NT2/D1 (cell line): ENCODE results near the gene PPP1R37.

ENCODE experiments used
- DNase-seq: peaks from one replicate; pipeline ENCODE4 v3.0.0-alpha.2; 2011; ENCODE audit warnings: low read depth, low spot score
- H3K27me3 ChIP-seq: 2 replicates; pipeline ENCODE4 v1.6.0; 2011; ENCODE audit warnings: mild to moderate bottlenecking; ENCODE audit not compliant: insufficient read length, insufficient read depth
- H3K36me3 ChIP-seq: 2 replicates; pipeline ENCODE4 v1.6.1; 2011; ENCODE audit warnings: mild to moderate bottlenecking, low read length, mixed read lengths; ENCODE audit not compliant: insufficient read depth, insufficient read length
- H3K4me1 ChIP-seq: 2 replicates; pipeline ENCODE4 v1.5.1; 2011; ENCODE audit not compliant: insufficient read depth, insufficient read length
- H3K4me3 ChIP-seq: 2 replicates; pipeline ENCODE4 v1.5.1; 2011; ENCODE audit warnings: low read depth; ENCODE audit not compliant: insufficient read length
- H3K9ac ChIP-seq: 2 replicates; pipeline ENCODE4 v1.6.0; 2011; ENCODE audit warnings: low read depth; ENCODE audit not compliant: insufficient read length
- H3K9me3 ChIP-seq: 2 replicates; pipeline ENCODE4 v1.5.1; 2011; ENCODE audit warnings: mild to moderate bottlenecking, low read length; ENCODE audit not compliant: insufficient read depth
- SUZ12 ChIP-seq: IDR thresholded peaks from 2 replicates; pipeline ENCODE4 v1.6.1; 2011; ENCODE audit not compliant: insufficient read length, insufficient read depth; ENCODE audit errors: extremely low read depth
- YY1 ChIP-seq: IDR thresholded peaks from 2 replicates; pipeline ENCODE4 v1.6.1; 2011; ENCODE audit not compliant: insufficient read length, insufficient read depth
- ZNF274 ChIP-seq: IDR thresholded peaks from 2 replicates; pipeline ENCODE4 v1.6.1; 2011; ENCODE audit warnings: mild to moderate bottlenecking, low read depth, low read length

Gene PPP1R37

GRCh38 chr19:45178262-45179071 is 85.5 kb downstream of the PPP1R37 start, which contains the start of gene BLOC1S3:
Gene BLOC1S3 (plus strand): TSS chr19:45178784. CDS start chr19:45179297, 513 bp downstream.
- Histone ChIP-seq H3K4me1 (peaks cover 4% of the 10 kb centered on the region), H3K27me3 (no peaks in the 10 kb centered on the region), H3K9me3 (no peaks in the 10 kb centered on the region), H3K4me3 (peak within 1 kb of the TSS; percentile 87), H3K9ac (peak within 1 kb of the TSS; percentile 88), H3K36me3 (peaks cover 8% of the 10 kb centered on the region)
- TF ChIP-seq SUZ12 (no peak), ZNF274 (no peak), YY1 (no peak)
- DNase-seq: peak; percentile 97

- no peak for TF ChIP-seq SUZ12
- TF ChIP-seq YY1: no peak
- no peak for DNase-seq
Measured at GRCh38 chr19:45179072-45179891, 86.3 kb downstream of the PPP1R37 start.

GRCh38 chr19:45179892-45180370 is 87.0 kb downstream of the PPP1R37 start:
- H3K36me3 ChIP-seq: peaks cover 8% of the 10 kb centered on the region
- H3K4me1 ChIP-seq: peaks cover 4% of the 10 kb centered on the region
- TF ChIP-seq ZNF274: no peak
- peak overlapping the region; percentile 75 for H3K4me3 ChIP-seq
- H3K9me3 ChIP-seq: no peaks in the 10 kb centered on the region
- peak overlapping the region; percentile 88 for H3K9ac ChIP-seq
- no peaks in the 10 kb centered on the region for H3K27me3 ChIP-seq
- DNase-seq: no peak

More at GRCh38 chr19:45179072-45179891, 86.3 kb downstream of the PPP1R37 start:
- Histone ChIP-seq H3K4me3 (peak overlapping the region; percentile 75), H3K36me3 (peaks cover 8% of the 10 kb centered on the region), H3K9me3 (no peaks in the 10 kb centered on the region), H3K4me1 (peaks cover 4% of the 10 kb centered on the region), H3K9ac (peak overlapping the region; percentile 88), H3K27me3 (no peaks in the 10 kb centered on the region)

- DNase-seq: no peak
- no peak overlapping the region for H3K9ac ChIP-seq
- H3K9me3 ChIP-seq: no peaks in the 10 kb centered on the region
- no peak for TF ChIP-seq SUZ12
- no peak for TF ChIP-seq ZNF274
- no peak for TF ChIP-seq YY1
- no peaks in the 10 kb centered on the region for H3K27me3 ChIP-seq
- H3K4me3 ChIP-seq: no peak overlapping the region
- peaks cover 4% of the 10 kb centered on the region for H3K4me1 ChIP-seq
- H3K36me3 ChIP-seq: peaks cover 8% of the 10 kb centered on the region
Measured at GRCh38 chr19:45180936-45181335, 88.0 kb downstream of the PPP1R37 start.

GRCh38 chr19:45182758-45183157 is 89.8 kb downstream of the PPP1R37 start:
- Histone ChIP-seq H3K9me3 (no peaks in the 10 kb centered on the region), H3K9ac (no peak overlapping the region), H3K36me3 (peaks cover 8% of the 10 kb centered on the region), H3K27me3 (no peaks in the 10 kb centered on the region), H3K4me3 (no peak overlapping the region), H3K4me1 (peaks cover 7% of the 10 kb centered on the region)
- TF ChIP-seq ZNF274 (no peak), YY1 (no peak), SUZ12 (no peak)
- DNase-seq: no peak

GRCh38 chr19:45184115-45184514 is 91.1 kb downstream of the PPP1R37 start:
- no peaks in the 10 kb centered on the region for H3K27me3 ChIP-seq
- H3K9me3 ChIP-seq: no peaks in the 10 kb centered on the region
- no peak for DNase-seq
- H3K4me3 ChIP-seq: no peak overlapping the region
- TF ChIP-seq YY1 (no peak), SUZ12 (no peak), ZNF274 (no peak)
- H3K36me3 ChIP-seq: peaks cover 8% of the 10 kb centered on the region
- peaks cover 7% of the 10 kb centered on the region for H3K4me1 ChIP-seq
- no peak overlapping the region for H3K9ac ChIP-seq

GRCh38 chr19:45186509-45187334 is 93.7 kb downstream of the PPP1R37 start:
- no peak overlapping the region for H3K4me3 ChIP-seq
- DNase-seq: no peak
- H3K4me1 ChIP-seq: peaks cover 3% of the 10 kb centered on the region
- no peaks in the 10 kb centered on the region for H3K9me3 ChIP-seq
- H3K36me3 ChIP-seq: no peaks in the 10 kb centered on the region
- no peak overlapping the region for H3K9ac ChIP-seq
- TF ChIP-seq SUZ12: no peak
- no peak for TF ChIP-seq ZNF274
- TF ChIP-seq YY1: no peak
- no peaks in the 10 kb centered on the region for H3K27me3 ChIP-seq
